Motor neuron (in vitro differentiated cells): Measurements from ENCODE around the gene NEUROD4. TPM values are rescaled to one million over a fixed set of nuclear protein-coding genes. Genes with fewer than 3 reads are reported as not detected.
A peak's percentile ranks its signal among the peaks of the same experiment; 100 is the strongest.

Experiments used
- ATAC-seq, 8 experiments: fragments of 200-7000 bp; cut with Tn5 transposase; replicated peaks in 6 of 8; 2 replicates each; pipeline ENCODE4 v1.8.0; 2021; ENCODE audit warnings: mild to moderate bottlenecking in 8 of 8, moderate library complexity in 8 of 8
- H3K27ac ChIP-seq, 2 donors: fragments of 250-450 bp; sonication (Bioruptor Pico); 2 replicates each; pipeline ENCODE4 v1.9.0; 2021; ENCODE audit warnings: antibody characterized with exemption in 2 of 2, mild to moderate bottlenecking in 2 of 2, moderate library complexity in 1 of 2
- H3K4me1 ChIP-seq, 2 donors: fragments of 250-450 bp; sonication (Bioruptor Pico); replicated peaks in 1 of 2; 2 replicates each; pipeline ENCODE4 v1.6.1; 2021; ENCODE audit warnings: antibody characterized with exemption in 2 of 2, mild to moderate bottlenecking in 2 of 2, moderate library complexity in 1 of 2
- H3K4me3 ChIP-seq, 5 donors: fragments of 250-450 bp; sonication (Bioruptor Pico); 2 replicates each; pipeline ENCODE4 v1.9.0; 2021; ENCODE audit warnings: antibody characterized with exemption in 5 of 5, mild to moderate bottlenecking in 5 of 5, moderate library complexity in 4 of 5
- WGBS, 10 experiments: fragments of 450-650 bp; shearing (Covaris generic); methylation state at CpG; one replicate each; pipeline ENCODE4 v1.0.0; 2022; 5-methylcytosine and 5-hydroxymethylcytosine counted together
- in situ Hi-C, 9 experiments: fragments of 400-800 bp; cut with MboI; loops; one replicate each; pipeline ENCODE4 v1.15.0; 2021; ENCODE audit warnings: low sequenced_read_pairs in 9 of 9, low pct_unique_long_range_greater_than_20kb in 2 of 9; ENCODE audit not compliant: unreplicated experiment in 9 of 9
- total RNA-seq, 8 experiments: library from RNA; unstranded; fragments of 300-600 nt; gene quantifications; 2 replicates each; pipeline versions ENCODE4 v1.2.3 to v1.2.4, GENCODE V29; 2022

Gene NEUROD4
- 100 to 1,000 TPM in 1 of 8 experiments, 10 to 100 TPM in 2, 1 to 10 TPM in 1, under 1 TPM in 3, not detected in 1; 0.10 to 101 (median 6.9) TPM for total RNA-seq

- peak; percentile 94 to 100 (median 99) for ATAC-seq
- Histone ChIP-seq H3K27ac (no peak within 1 kb of the TSS), H3K4me3 (peak within 1 kb of the TSS; percentile 30 to 58 (median 40)), H3K4me1 (peaks cover 17 to 48% of the 10 kb centered on the region in 2 donors)
- in situ Hi-C loops = no loop called here
- WGBS, 10 experiments = 0 to 10% (median 0%) methylated on average over 1 to 12 of the region's 13 CpGs; no CpG with 5 or more reads in 1 of the 10 experiments
Measured at GRCh38 chr12:55019784-55020183, at the start of gene NEUROD4. NEUROD4 (plus strand) TSS chr12:55019974; CDS start chr12:55026440, 6,466 bp downstream.

- Histone ChIP-seq H3K27ac (no peak overlapping the region), H3K4me1 (peaks cover 0 to 2% of the 10 kb centered on the region in 2 donors), H3K4me3 (no peak overlapping the region)
- WGBS, 10 experiments = 0 to 96% (median 80%) methylated on average over 1 to 3 of the region's 3 CpGs; no CpG with 5 or more reads in 3 of the 10 experiments
- no peak for ATAC-seq
- in situ Hi-C loops = loop anchor here in 5 of 9 experiments (25.0 kb wide), 3 partner anchors 208 to 383 kb away; partner anchors contain the start of gene PPP1R1A (in 2 of the 5)
Measured at GRCh38 chr12:54970741-54971140, 49.0 kb upstream of the NEUROD4 start.

GRCh38 chr12:54973556-54973955 lies 46.2 kb upstream of the NEUROD4 start:
- 28 to 100% (median 90%) methylated on average over 1 to 3 of the region's 3 CpGs; no CpG with 5 or more reads in 1 of the 10 experiments for WGBS, 10 experiments
- in situ Hi-C loops = loop anchor here in 5 of 9 experiments (25.0 kb wide), 3 partner anchors 211 to 386 kb away; partner anchors contain the start of gene PPP1R1A (in 2 of the 5)
- H3K4me1 ChIP-seq = peaks cover 0 to 2% of the 10 kb centered on the region in 2 donors
- no peak overlapping the region for H3K4me3 ChIP-seq
- no peak overlapping the region for H3K27ac ChIP-seq
- no peak for ATAC-seq

- no peak overlapping the region for H3K27ac ChIP-seq
- H3K4me1 ChIP-seq = peaks cover 0 to 2% of the 10 kb centered on the region in 2 donors
- in situ Hi-C loops = loop anchor here in 5 of 9 experiments (25.0 kb wide), 3 partner anchors 212 to 387 kb away; partner anchors contain the start of gene PPP1R1A (in 2 of the 5)
- 61 to 100% (median 92%) methylated on average over 2 to 10 of the region's 12 CpGs; no CpG with 5 or more reads in 1 of the 10 experiments for WGBS, 10 experiments
- ATAC-seq = no peak
- H3K4me3 ChIP-seq = no peak overlapping the region
Measured at GRCh38 chr12:54974279-54974678, 45.5 kb upstream of the NEUROD4 start.

GRCh38 chr12:54975272-54975671 lies 44.5 kb upstream of the NEUROD4 start:
- in situ Hi-C loops = no loop called here
- WGBS, 10 experiments = 0 to 100% (median 84%) methylated on average over 1 to 2 of the region's 2 CpGs
- H3K4me3 ChIP-seq = no peak overlapping the region
- no peak for ATAC-seq
- no peak overlapping the region for H3K27ac ChIP-seq
- peaks cover 0 to 2% of the 10 kb centered on the region in 2 donors for H3K4me1 ChIP-seq

- WGBS, 10 experiments = 10 to 62% (median 31%) methylated on average over 2 to 6 of the region's 6 CpGs
- in situ Hi-C loops = no loop called here
- Histone ChIP-seq H3K4me1 (peaks cover 0 to 2% of the 10 kb centered on the region in 2 donors), H3K27ac (no peak overlapping the region), H3K4me3 (no peak overlapping the region)
- no peak for ATAC-seq
Measured at GRCh38 chr12:54975875-54976274, 43.9 kb upstream of the NEUROD4 start.

GRCh38 chr12:54977155-54977554 lies 42.6 kb upstream of the NEUROD4 start:
- in situ Hi-C loops = no loop called here
- Histone ChIP-seq H3K4me1 (peaks cover 0 to 2% of the 10 kb centered on the region in 2 donors), H3K27ac (no peak overlapping the region), H3K4me3 (no peak overlapping the region)
- peak in 1 of 8 experiments; percentile 36 for ATAC-seq
- 0 to 76% (median 60%) methylated on average over 1 to 3 of the region's 3 CpGs; no CpG with 5 or more reads in 1 of the 10 experiments for WGBS, 10 experiments

- no peak overlapping the region for H3K4me3 ChIP-seq
- no peak for ATAC-seq
- 45 to 92% (median 80%) methylated on average over 2 to 5 of the region's 5 CpGs; no CpG with 5 or more reads in 1 of the 10 experiments for WGBS, 10 experiments
- in situ Hi-C loops = no loop called here
- no peak overlapping the region for H3K27ac ChIP-seq
- H3K4me1 ChIP-seq = peaks cover 0 to 2% of the 10 kb centered on the region in 2 donors
Measured at GRCh38 chr12:54977857-54978256, 41.9 kb upstream of the NEUROD4 start.

GRCh38 chr12:54980341-54980740 lies 39.4 kb upstream of the NEUROD4 start:
- Histone ChIP-seq H3K4me3 (no peak overlapping the region), H3K27ac (no peak overlapping the region), H3K4me1 (no peaks in the 10 kb centered on the region)
- in situ Hi-C loops = loop anchor here in 1 of 9 experiments (10.0 kb wide), 1 partner anchor 94 kb away; no protein-coding TSS in a partner anchor
- peak in 2 of 8 experiments; percentile 59 to 68 for ATAC-seq
- 58 to 92% (median 69%) methylated on average over 1 to 4 of the region's 5 CpGs; no CpG with 5 or more reads in 3 of the 10 experiments for WGBS, 10 experiments

- no peak overlapping the region for H3K4me3 ChIP-seq
- WGBS, 10 experiments = 67 to 100% (median 94%) methylated on average over 1 to 2 of the region's 2 CpGs; no CpG with 5 or more reads in 6 of the 10 experiments
- in situ Hi-C loops = loop anchor here in 1 of 9 experiments (10.0 kb wide), 1 partner anchor 93 kb away; no protein-coding TSS in a partner anchor
Measured at GRCh38 chr12:54981796-54982195, 38.0 kb upstream of the NEUROD4 start.

GRCh38 chr12:54983536-54984101 lies 36.2 kb upstream of the NEUROD4 start:
- Histone ChIP-seq H3K4me3 (no peak overlapping the region), H3K4me1 (no peaks in the 10 kb centered on the region), H3K27ac (no peak overlapping the region)
- in situ Hi-C loops = loop anchor here in 1 of 9 experiments (10.0 kb wide), 1 partner anchor 91 kb away; no protein-coding TSS in a partner anchor
- ATAC-seq = no peak
- WGBS, 10 experiments = 0 to 100% (median 59%) methylated on average over 1 to 2 of the region's 2 CpGs; no CpG with 5 or more reads in 4 of the 10 experiments

More at GRCh38 chr12:54981796-54982195, 38.0 kb upstream of the NEUROD4 start:
- ATAC-seq = no peak
- Histone ChIP-seq H3K27ac (no peak overlapping the region), H3K4me1 (no peaks in the 10 kb centered on the region)

GRCh38 chr12:54984658-54985376 lies 35.0 kb upstream of the NEUROD4 start, which contains the start of gene TESPA1:
TESPA1 (minus strand) TSS chr12:54984762; CDS start chr12:54974562, 10,200 bp downstream.
- in situ Hi-C loops = loop anchor here in 1 of 9 experiments (10.0 kb wide), 1 partner anchor 90 kb away; no protein-coding TSS in a partner anchor
- Histone ChIP-seq H3K4me3 (no peak within 1 kb of the TSS), H3K27ac (no peak within 1 kb of the TSS), H3K4me1 (no peaks in the 10 kb centered on the region)
- 14 to 84% (median 64%) methylated on average over 2 to 7 of the region's 12 CpGs for WGBS, 10 experiments
- ATAC-seq = no peak
